Measurements from ENCODE around the gene ING1.
"Not testable (repeated sequence)": the region's sequence is repeated elsewhere in the genome, so short reads cannot be mapped to it uniquely, and the experiment has no call there.

The ING1 gene

DNA sequence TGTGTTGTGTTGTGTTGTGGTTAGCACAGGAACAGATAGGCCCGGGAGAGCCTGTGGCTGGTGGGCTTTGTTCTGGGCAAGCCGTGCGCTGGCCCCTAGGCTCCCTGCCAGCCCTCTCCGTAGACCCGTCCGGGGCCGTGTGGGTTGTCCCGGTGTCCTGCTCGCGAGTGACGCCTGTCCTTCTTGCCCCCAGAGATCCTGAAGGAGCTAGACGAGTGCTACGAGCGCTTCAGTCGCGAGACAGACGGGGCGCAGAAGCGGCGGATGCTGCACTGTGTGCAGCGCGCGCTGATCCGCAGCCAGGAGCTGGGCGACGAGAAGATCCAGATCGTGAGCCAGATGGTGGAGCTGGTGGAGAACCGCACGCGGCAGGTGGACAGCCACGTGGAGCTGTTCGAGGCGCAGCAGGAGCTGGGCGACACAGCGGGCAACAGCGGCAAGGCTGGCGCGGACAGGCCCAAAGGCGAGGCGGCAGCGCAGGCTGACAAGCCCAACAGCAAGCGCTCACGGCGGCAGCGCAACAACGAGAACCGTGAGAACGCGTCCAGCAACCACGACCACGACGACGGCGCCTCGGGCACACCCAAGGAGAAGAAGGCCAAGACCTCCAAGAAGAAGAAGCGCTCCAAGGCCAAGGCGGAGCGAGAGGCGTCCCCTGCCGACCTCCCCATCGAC lies 5.7 kb downstream of the ING1 start:
- no peak for DNase-seq

DNA sequence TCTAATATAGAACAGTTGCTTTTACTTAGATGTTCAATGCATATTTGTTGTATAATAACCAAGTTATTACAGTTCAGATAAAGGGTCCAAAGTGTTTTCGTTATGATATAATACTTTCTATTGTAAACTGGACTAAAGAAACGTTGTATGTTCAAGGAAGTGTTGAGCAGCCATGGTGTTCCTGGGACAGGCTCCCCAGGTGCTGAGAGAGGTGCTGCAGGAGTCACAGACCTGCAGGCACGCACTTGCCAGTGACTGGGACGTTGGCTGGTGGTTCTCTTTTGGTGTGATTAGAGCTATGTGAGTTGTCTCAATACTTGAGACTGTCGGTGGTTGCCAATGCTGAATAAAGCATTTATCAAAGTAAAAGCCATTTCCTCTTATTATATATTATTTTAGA lies 9.5 kb downstream of the ING1 start:
- no peak for DNase-seq

DNA sequence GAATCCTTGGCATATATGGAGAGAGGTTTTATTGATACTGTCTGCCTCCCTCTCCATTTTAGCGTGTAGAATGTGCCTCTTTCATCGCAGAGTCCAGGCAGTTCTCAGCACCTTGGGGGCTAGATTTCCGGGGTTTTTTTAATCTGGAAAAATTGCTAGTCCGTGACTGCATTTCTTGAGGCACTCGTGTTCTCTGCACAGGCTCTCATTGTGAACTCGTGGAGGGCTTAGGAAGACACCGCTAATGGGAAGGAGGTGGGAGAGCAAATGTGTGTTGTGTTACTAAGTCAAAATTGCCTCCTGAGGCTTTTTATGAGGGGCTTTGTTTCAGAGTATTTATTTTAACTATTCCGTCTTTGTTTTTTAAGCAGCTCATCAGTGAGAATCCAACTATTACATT lies 10.1 kb downstream of the ING1 start:
- DNase-seq, result no peak

DNA sequence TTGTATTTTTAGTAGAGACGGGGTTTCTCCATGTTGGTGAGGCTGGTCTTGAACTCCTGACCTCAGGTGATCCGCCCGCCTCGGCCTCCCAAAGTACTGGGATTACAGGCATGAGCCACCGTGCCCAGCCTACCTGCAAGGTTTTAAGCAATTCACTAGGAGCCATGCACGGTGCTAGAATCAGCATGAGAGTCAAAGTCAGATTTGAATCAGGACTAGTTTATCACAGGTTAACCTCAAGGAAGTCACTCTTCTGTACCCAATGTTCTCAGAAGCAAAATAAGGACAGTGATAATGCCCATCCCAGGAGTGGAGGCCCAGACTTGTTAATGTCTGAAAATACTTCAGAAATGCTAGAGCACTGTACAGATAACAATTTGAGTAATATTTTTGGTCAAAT lies 12.7 kb downstream of the ING1 start:
- DNase-seq, result not testable (repeated sequence)

DNA sequence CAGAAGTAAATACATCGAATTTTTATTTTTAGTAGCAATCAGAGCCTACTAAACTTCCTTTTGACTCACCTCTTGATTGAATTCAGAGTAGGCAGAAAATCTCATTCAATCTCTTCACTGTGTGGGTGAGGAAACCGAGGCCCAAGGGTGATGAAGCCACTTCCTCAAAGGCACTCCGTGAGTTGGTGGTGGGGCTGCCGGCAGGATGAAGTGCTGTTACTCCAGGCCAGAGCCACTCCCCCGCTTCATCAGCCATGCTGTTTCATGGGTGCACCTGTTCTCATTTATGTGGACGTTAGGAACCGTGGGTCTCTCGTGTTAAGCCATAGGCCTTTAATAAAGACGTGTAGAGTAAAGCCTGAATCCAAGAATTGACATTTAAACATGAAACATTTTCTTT lies 13.2 kb downstream of the ING1 start:
- no peak for DNase-seq

DNA sequence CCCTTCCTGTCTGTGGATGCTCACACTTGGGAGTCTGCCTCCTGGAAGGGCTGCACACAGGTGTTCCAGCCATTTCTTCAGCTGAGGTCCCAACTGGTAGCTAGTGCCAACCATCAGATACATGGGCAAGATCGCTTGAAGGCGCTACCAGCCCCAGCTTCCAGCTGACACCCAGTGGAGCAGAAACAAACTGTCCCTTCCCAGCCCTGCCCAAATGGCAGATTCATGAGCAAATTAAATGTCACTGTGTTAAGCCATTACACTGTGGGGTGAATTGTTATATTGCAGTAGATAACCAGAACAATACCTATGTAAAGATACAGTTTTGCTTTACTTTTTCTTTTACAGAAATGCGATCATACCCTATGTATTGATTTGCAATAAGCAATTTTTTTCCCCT lies 17.6 kb downstream of the ING1 start:
- no peak for DNase-seq

DNA sequence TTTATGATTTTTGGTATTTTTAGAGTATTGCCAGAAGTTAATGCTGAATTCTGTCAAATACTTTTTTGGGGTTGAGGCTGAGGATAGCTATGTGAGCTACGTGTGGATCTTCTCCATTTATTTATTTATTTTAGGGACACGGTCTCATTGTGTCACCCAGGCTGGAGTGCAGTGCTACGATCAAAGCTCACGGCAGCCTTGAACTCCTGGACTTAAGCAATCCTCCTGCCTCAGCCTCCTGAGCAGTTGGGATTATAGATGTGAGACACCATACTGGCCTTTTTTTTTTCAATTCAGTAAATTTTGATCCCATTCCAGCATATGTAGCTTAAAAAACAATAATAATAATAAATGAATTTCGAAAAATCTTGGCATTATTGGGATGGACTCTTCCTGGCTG lies 21.1 kb downstream of the ING1 start:
- DNase-seq, result no peak

DNA sequence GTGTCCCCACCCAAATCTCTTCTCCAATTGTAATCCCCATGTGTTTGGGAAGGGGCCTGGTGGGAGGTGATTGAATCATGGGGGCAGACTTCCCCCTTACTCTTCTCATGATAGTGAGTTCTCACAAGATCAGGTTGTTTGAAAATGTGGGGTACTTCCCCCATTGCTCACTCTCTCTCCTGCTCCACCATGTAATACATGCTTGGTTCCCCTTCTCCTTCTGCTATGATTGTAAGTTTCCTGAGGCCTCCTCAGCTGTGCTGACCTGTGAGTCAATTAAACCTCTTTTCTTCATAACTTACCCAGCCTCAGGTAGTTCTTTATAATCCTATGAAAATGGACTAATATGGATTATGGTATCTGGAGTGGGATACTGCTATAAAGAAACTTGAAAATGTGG lies 24.1 kb downstream of the ING1 start:
- DNase-seq, result no peak

DNA sequence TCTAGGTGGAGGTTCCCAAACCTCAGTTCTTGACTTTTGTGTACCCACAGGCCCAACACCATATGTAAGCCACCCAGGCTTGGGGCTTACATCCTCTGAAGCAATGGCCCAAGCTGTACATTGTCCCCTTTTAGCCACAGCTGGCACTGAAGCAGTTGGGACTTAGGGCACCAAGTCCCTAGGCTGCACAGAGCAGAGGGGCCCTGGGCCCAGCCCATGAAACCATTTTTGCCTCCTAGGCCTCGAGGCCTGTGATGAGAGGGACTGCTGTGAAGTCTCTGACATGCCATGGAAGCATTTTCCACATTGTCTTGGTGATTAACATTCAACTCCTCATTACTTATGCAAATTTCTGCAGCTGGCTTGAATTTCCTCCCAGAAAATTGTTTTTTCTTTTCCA lies 30.2 kb downstream of the ING1 start:
- no peak for DNase-seq

DNA sequence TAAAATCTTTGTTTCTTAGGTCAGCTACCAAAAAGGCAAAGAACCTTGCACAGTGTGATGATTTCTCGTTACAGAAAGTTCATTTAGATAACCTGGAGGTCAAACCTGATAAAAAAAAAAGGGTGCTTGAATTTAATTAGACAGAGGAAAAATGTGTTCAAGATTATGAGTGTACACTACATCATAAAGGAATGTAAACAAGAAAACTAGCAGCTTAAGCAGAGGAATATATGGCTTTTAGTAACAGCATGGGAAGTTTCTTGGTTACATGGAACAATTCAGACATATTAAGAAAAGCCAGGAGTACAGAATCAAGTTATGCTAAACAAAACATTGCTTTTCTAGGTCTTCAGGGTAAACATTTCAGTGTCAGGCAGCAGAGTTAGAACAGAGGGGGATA lies 32.9 kb downstream of the ING1 start:
- no peak for DNase-seq

DNA sequence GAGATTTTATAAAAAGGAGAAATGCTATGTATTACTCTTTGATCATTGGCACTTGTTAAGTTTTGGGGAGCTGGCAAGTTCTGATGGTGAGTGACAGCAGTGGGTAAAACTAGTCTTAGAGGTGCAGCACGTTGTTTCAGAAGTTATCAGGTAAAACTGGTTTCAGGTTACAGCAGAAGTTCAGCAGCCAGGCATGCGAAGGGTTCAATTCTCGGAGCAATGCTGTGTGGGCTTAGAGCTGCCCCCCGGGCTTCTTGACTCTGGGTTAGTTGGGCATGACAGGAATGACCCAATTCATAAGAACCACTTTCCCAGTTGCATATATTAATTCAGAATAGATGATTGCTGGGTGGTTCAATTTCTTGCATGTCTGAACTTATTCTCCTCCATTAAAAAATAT lies 34.8 kb downstream of the ING1 start:
- no peak for DNase-seq

DNA sequence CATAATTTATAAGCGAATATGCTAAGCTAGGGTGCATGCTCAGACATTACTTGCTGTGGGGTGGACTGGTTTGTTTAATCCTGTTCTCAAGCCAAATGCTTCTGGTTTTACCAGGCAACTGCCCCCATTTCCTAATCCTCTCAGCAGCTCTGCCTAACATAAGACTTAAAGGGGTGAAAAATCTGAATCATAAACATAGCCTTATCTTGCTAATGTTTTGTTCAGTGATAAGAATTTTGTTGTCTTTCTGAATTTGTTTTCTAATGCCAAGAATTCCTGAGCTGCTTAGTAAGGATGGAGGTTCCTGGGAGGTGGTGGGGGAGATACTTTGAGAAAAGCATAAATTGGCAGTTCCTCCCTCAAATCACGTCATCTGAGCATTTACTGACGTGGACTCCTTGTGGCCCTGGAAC lies 42.7 kb downstream of the ING1 start:
- DNase-seq, result no peak

DNA sequence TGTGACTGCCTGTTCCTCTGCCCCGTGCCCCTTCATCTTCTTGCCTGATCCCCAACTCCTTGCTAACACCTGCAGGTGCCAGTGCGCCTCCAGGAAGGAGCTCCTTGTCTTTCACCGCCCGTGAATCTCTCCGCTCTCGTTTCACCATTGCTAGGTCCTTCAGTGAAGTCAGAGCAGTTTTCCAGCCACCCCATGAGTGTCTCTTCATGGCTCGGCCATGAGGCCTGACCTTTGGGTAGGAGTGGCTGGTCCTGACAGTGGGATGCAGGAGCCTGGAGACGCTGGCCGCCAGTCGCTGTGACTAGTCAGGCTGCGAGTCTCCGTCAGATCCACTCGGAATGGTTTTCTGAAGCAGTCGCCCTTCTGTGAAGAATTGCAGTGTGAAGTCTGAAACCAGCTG lies 43.8 kb downstream of the ING1 start:
- no peak for DNase-seq

DNA sequence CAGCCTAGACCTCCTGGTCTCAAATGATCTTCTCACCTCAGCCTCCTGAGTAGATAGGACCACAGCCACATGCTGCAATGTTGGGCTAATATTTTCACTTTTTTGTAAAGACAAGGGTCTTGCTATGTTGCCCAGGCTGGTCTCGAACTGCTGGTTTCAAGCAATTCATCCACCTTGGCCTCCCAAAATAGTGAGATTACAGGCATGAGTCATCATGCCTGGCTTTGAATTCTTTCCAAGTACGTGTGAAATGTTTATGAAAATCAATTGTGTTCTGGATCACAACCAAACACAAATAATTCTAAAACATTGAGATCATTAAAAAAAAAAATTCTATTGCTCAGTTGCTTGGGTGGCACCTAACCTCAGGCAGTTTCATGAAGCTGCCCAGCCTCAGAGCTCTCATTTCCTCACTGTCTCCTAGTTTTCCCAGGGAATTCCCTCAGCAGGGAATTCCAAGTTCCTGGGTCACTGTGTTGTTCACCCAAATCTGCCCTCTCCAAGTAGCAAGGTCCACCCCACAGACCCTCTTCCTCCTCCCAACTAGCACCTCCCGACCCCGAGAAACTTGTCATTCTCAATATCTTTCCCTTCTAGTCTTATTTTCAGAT lies 44.8 kb downstream of the ING1 start:
- no peak for DNase-seq

DNA sequence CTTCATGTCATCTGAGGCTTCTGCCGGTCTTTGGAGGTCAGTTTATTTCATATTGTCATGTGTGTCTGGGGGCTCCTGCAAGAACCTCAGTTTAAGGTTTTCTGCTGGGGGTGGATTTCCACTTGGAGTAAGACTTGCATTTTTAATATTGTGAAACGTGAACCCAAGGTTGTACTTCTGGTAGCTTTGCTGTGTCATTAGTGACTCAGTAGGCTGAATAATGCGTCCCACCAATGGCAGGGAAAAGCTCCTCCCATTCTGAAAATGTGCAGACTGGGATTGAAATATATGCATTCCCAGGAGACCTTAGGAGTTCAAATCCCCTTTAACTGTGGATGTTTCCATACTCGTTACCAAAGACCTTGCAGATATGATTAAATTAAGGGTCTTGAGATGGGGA lies 46.2 kb downstream of the ING1 start:
- DNase-seq, result no peak

DNA sequence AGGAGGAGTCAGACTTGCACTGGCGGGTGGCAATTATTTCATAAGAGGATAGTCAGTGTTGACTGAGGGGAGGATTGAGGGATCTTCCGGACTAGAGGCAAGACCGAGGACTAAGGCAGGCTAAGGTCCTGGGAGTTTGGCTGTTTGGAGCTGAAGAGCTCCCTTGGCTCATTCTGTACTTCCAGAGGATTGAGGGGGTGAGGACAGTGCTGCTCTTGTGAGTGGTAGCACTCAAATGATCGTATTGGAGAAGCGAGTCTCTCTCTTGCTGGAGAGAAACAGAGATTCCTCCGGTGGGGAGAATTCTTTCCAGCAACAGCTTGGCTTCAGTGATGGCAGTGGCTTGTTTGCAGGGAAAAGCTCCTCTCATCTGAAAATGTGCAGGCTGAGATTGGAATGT lies 47.1 kb downstream of the ING1 start:
- no peak for DNase-seq

DNA sequence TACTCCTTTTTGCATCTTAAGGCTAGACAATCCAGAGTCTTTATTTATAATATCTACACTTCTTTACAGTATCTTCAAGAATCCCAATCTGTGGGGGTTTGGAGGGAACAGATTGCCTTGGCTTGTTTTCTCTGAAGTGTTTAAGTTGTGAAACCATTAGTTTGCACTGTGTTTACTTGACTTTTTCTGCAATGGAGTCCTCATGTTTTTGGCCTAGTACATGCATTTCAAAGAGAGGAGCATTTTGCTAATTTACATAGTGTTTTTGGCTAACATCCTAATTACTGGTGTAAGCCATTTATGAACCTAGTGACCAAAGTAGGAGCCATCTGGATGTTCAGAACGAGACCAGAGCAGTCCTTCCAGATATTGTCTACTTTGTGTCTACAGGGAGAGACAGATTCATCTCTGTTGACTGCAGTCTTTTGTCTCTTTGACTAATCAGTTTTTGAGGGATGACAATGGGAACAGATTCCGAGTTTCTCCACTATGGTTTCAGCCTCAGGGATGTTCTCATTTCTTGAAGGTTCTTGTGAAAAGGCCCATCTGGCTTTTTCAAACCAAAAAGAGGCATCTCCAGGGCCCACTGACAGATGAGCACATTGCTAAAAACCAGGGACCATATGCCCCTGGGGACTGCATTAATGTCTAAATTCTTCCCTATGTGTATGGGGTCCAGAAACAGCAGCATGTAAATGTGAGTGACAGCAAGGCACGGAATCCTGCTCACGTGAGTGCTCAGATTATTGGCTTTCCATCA lies 53.4 kb downstream of the ING1 start:
- DNase-seq, result no peak

DNA sequence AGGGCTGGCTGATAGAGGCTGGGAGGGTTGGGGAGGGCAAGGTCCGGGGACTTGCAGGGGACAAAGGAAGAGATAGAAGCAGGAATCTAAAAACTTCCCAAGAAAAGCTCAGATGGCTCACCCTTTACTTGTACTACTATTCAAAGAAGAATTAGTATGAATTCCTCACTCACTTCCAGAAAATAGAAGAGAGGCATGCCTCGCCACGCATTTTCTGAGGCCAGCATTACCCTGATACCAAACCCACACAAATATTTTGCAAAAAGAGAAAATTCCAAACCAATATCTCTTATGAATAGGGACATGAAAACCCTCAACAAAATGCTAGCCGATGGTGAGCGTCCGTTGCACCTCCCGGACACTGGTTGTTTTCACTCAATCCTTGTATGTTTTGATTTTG lies 54.0 kb downstream of the ING1 start:
- no peak for DNase-seq

DNA sequence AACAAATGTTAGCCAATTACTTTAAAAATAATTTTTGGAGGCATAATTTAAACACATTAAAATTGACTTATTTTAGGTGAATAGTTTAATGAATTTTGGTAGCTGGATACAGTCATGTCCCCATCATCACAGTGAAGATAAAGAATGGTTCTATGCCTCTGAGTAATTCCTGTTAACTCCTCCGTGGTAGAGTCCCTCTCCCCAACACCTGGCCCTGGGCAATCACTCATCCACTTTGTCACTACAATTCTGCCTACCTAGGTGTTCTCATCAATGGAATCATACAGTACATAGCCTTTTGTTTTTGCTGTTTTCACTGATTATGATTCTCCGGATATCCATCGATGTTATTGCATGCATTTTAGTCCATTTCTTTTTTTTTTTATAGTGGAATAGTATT lies 55.6 kb downstream of the ING1 start:
- DNase-seq, result no peak

DNA sequence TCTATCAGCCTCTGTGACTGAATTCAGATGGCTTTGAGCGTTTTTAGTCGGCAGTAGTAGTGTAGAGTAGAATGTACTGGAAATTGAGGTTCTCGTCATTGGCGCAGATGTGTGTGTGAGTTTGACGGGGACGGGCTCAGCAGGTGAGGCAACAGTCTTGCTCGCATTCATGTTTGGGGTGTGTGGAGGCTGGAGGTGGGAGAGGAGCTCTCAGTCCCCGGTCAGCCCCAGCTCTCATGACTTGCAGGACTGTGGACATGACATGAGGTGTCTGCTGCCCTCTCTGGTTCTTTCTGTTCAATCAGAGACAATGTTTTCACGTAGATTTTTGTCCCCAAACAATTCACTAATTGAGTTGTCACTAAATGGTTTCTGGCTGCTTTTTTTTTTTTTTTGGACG lies 57.2 kb downstream of the ING1 start:
- no peak for DNase-seq

DNA sequence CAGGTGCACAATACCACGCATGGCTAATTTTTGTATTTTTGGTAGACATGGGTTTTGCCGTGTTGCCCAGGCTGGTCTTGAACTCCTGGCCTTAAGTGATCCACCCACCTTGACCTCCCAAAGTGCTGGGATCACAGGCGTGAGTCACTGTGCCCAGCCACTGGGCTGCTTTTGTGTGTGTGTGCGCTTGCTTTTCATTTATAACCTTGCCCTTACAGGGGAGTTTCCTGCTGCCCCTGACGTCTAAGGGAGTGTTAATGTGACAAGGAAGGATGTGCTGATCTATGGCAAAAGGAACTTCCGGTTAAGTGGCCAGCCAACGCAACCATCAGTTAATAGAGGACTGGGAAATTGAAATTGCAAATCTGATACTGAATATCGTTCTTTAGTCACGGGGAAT lies 57.7 kb downstream of the ING1 start:
- DNase-seq, result no peak

DNA sequence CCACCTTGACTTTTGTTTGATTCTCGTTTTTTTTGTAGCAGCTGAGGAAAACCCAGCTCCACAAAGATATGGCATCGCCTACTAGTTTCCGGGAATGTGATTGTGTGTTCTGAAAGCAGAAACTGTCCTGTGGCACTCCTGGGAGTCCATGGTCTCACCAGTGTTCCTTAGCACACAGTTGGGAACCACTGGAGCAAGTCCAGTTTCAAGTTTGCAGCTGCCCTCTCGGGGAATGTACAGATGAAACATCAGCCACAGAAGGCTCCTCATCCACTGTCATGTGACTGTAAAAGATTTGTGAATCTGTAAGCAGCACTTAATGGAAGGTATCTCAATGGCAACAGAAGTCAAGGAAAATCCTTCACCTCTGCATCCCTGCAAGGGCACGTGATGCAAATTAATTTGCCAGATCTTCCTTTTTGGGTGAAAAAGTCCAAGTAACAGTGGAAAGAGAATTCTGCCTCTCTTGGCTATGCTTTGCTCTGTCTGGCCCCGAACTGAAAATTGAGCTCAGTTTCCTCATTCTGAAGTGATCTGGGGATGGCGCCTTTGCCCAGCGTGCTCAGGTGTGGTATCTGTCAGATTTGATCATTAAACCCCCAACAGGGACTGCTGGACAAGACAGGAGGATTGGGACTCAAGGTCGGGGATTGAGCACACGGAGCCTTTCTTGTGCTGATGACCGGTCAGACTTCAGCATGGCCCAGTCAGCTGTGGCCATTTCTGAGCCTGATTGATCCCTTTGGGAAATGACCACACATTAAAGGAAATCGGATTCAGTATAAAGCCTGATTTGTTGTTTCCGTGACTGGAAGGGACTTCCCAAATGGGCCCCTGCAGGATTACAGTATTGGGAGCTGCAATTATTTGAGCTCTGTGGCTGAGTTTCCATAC lies 58.8 kb downstream of the ING1 start:
- no peak for DNase-seq
